Measurements from ENCODE around the gene C17orf67.

GRCh38 chr17:56815711-56816110 is 18.0 kb downstream of the C17orf67 start:
- no peak for TF ChIP-seq CTCF (IDR thresholded peaks at IDR 0.05)
- TF ChIP-seq POLR2A (IDR thresholded peaks at IDR 0.05) = no peak
- TF ChIP-seq POLR2AphosphoS5 (IDR thresholded peaks at IDR 0.05) = no peak
- no peak for TF ChIP-seq EP300 (IDR thresholded peaks at IDR 0.05)
